Neuronal stem cell (in vitro differentiated cells): ENCODE results near the gene CLEC17A.
A peak's percentile ranks its signal among the peaks of the same experiment; 100 is the strongest.

Experiments
- DNase-seq: peaks from one replicate; pipeline ENCODE4 v3.0.0-alpha.2; 2013; ENCODE audit warnings: low spot score
- H2AFZ ChIP-seq: one replicate; pipeline ENCODE4 v1.6.1; 2013; ENCODE audit warnings: mild to moderate bottlenecking, low read length, inconsistent platforms
- H2AK5ac ChIP-seq: 2 replicates; pipeline ENCODE4 v1.6.1; 2013; ENCODE audit warnings: low read depth, mild to moderate bottlenecking, inconsistent platforms, low read length, moderate library complexity, mixed read lengths
- H2BK120ac ChIP-seq: 2 replicates; pipeline ENCODE4 v1.6.1; 2013; ENCODE audit warnings: low read depth, mild to moderate bottlenecking, inconsistent platforms, low read length, moderate library complexity, mixed read lengths
- H2BK12ac ChIP-seq: one replicate; pipeline ENCODE4 v1.6.1; 2013; ENCODE audit warnings: low read length, inconsistent platforms
- H2BK15ac ChIP-seq: 2 replicates; pipeline ENCODE4 v1.6.1; 2013; ENCODE audit warnings: mild to moderate bottlenecking, low read length, inconsistent platforms, mixed read lengths
- H2BK5ac ChIP-seq: one replicate; pipeline ENCODE4 v1.6.1; 2013; ENCODE audit warnings: inconsistent platforms, mild to moderate bottlenecking, low read length, moderate library complexity
- H3K14ac ChIP-seq: one replicate; pipeline ENCODE4 v1.6.1; 2013; ENCODE audit warnings: low read length, inconsistent platforms
- H3K18ac ChIP-seq: 2 replicates; pipeline ENCODE4 v1.6.1; 2013; ENCODE audit warnings: low read length, inconsistent platforms
- H3K23ac ChIP-seq: 2 replicates; pipeline ENCODE4 v1.6.1; 2013; ENCODE audit warnings: low read depth, mild to moderate bottlenecking, mixed read lengths, low read length, inconsistent platforms; ENCODE audit not compliant: poor library complexity
- H3K27ac ChIP-seq: replicated peaks from 3 replicates; pipeline ENCODE4 v1.5.1; 2013; ENCODE audit warnings: low read length, inconsistent platforms
- H3K27me3 ChIP-seq, 3 experiments: 2 replicates each; pipeline ENCODE4 v1.6.1; 2013; ENCODE audit warnings: low read length in 3 of 3, mild to moderate bottlenecking in 2 of 3, inconsistent platforms in 1 of 3, low read depth in 1 of 3, mixed read lengths in 1 of 3, moderate library complexity in 1 of 3; ENCODE audit not compliant: control insufficient read depth in 3 of 3, insufficient read depth in 3 of 3
- H3K36me3 ChIP-seq, 2 donors: replicated peaks in 1 of 2; 2 replicates each; pipeline ENCODE4 v1.6.1; 2013; ENCODE audit warnings: low read length in 2 of 2; ENCODE audit not compliant: control insufficient read depth in 2 of 2, insufficient read depth in 2 of 2
- H3K4ac ChIP-seq: 2 replicates; pipeline ENCODE4 v1.6.1; 2013; ENCODE audit warnings: inconsistent platforms, mild to moderate bottlenecking, low read length, moderate library complexity
- H3K4me1 ChIP-seq, 2 donors: 1 replicate in 1 of 2; 2 replicates in 1 of 2; pipeline ENCODE4 v1.6.1; 2013; ENCODE audit warnings: low read length in 2 of 2, low read depth in 1 of 2; ENCODE audit not compliant: control insufficient read depth in 2 of 2, insufficient read depth in 1 of 2
- H3K4me2 ChIP-seq: one replicate; pipeline ENCODE4 v1.6.1; 2013; ENCODE audit warnings: mild to moderate bottlenecking, low read length, inconsistent platforms; ENCODE audit not compliant: insufficient read depth, poor library complexity, severe bottlenecking
- H3K4me3 ChIP-seq, 2 donors: 2 replicates each; pipeline ENCODE4 v1.5.1; 2013; ENCODE audit warnings: low read length in 2 of 2, mild to moderate bottlenecking in 2 of 2, inconsistent platforms in 1 of 2, moderate library complexity in 1 of 2
- H3K79me1 ChIP-seq: one replicate; pipeline ENCODE4 v1.6.1; 2013; ENCODE audit warnings: low read depth, mild to moderate bottlenecking, inconsistent platforms, low read length, moderate library complexity
- H3K9ac ChIP-seq: one replicate; pipeline ENCODE4 v1.6.1; 2013; ENCODE audit warnings: mild to moderate bottlenecking, low read depth, low read length, inconsistent platforms; ENCODE audit not compliant: poor library complexity
- H3K9me3 ChIP-seq, 2 donors: replicated peaks in 1 of 2; 2 replicates each; pipeline versions ENCODE3 to v1.6.1; 2013; ENCODE audit warnings: low read length in 2 of 2, mild to moderate bottlenecking in 2 of 2, inconsistent platforms in 1 of 2, low read depth in 1 of 2, mixed read lengths in 1 of 2, moderate library complexity in 1 of 2; ENCODE audit not compliant: control insufficient read depth in 2 of 2, insufficient read depth in 1 of 2
- H4K8ac ChIP-seq: one replicate; pipeline ENCODE4 v1.6.1; 2013; ENCODE audit warnings: low read depth, mild to moderate bottlenecking, inconsistent platforms, low read length, moderate library complexity
- H4K91ac ChIP-seq: one replicate; pipeline ENCODE4 v1.6.1; 2013; ENCODE audit warnings: low read length, low read depth, mild to moderate bottlenecking, inconsistent platforms; ENCODE audit not compliant: poor library complexity
- WGBS, 2 donors: extraction: QIAGEN DNeasy Blood & Tissue Kit; methylation state at CpG; one replicate each; pipeline ENCODE4 v1.1.7; 2013; ENCODE audit warnings: missing lambda C conversion rate in 2 of 2, mixed read lengths in 1 of 2; ENCODE audit not compliant: insufficient read length in 2 of 2, insufficient replicate concordance in 1 of 2; ENCODE audit errors: extremely low coverage in 2 of 2; 5-methylcytosine and 5-hydroxymethylcytosine counted together

The CLEC17A gene

DNA sequence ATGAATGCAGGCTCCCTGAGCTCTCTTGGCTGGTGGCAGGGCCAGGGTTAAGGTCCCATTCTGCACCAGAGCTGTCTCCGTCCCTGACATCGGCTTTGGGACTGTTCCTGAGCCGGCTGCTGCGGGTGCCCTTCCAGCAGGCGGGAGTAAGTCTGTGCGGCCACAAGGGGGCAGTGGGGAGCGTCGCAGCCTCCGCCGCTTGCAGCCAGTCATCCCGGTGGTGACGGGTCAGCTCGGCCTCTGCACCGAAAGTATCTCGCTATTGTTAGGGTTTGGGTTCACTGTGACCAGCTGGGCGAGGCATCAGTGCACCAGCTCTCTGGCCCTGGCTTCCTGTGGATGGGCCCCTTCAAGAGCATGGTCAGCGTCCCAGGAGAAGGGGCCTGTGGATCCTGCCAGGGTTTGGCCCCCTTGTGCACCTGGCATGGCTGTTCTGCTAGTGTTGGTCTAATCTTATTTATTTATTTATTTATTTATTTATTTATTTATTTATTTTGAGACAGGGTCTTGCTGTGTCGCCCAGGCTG, 26.2 kb upstream of the CLEC17A start:
- Histone ChIP-seq H2BK15ac (no peak overlapping the region), H3K18ac (peak overlapping the region; percentile 15), H2AK5ac (no peak overlapping the region), H3K23ac (no peak overlapping the region), H3K79me1 (peaks cover 40% of the 10 kb centered on the region), H3K9me3 (no peaks in the 10 kb centered on the region), H3K9ac (peak overlapping the region; percentile 33), H3K14ac (no peak overlapping the region), H3K27ac (no peak overlapping the region), H3K4me1 (peaks cover 11% of the 10 kb centered on the region in 2 donors), H3K4me2 (peak overlapping the region; percentile 28), H4K8ac (no peak overlapping the region), H4K91ac (no peak overlapping the region), H3K4me3 (no peak overlapping the region), H3K27me3 (no peaks in the 10 kb centered on the region), H3K4ac (no peak overlapping the region), H2BK12ac (no peak overlapping the region), H2BK120ac (no peak overlapping the region), H2AFZ (peak overlapping the region; percentile 58), H2BK5ac (peak overlapping the region; percentile 27), H3K36me3 (peaks cover under 1 to 4% of the 10 kb centered on the region in 2 donors)
- peak; percentile 72 for DNase-seq
- WGBS, 2 donors, result no CpG with 5 or more reads among the region's 18 CpGs

DNA sequence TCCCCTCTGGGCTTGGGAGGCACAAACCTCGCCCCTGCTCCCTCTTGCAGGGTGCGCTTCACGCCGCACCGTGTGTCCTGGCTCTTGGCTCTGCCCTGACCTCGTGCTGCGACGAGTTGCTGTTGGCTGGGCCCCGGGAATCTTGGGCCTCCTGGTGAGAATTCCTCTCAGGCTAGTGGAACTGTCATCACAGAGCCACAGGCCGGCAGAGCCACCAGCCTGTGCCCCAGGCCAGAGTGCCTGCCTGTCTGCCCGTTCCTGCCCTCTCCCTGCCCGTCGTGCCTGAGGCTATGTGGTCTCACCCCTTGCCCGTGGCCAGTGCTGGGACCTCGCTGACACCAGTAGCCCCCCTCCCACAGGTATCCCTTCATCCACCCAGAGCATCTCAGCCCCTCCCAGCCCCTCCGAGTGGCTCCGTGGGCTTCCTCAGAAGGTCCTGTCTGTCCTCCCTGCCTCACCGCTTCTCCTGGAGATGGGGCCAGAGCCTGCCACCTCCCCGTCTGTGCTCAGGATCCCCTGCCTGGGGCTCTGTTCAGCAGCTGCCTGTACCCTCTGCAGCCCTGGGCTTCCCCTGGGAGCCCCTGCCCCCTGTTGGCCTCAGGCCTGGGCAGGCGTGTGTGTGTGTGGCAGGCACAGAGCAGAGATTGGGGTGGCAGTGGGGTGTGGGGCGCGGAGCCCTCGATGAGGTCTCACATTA, 24.4 kb upstream of the CLEC17A start:
- Histone ChIP-seq H2BK12ac (peak overlapping the region; percentile 58), H3K9me3 (no peaks in the 10 kb centered on the region), H3K4ac (no peak overlapping the region), H2AFZ (no peak overlapping the region), H3K27ac (no peak overlapping the region), H3K4me3 (no peak overlapping the region), H4K91ac (no peak overlapping the region), H4K8ac (peak overlapping the region; percentile 29), H2BK15ac (no peak overlapping the region), H3K18ac (no peak overlapping the region), H3K9ac (peak overlapping the region; percentile 86), H3K27me3 (no peaks in the 10 kb centered on the region), H3K14ac (no peak overlapping the region), H3K4me1 (peaks cover 11% of the 10 kb centered on the region in 2 donors), H3K4me2 (no peak overlapping the region), H2BK120ac (no peak overlapping the region), H3K23ac (peak overlapping the region; percentile 52), H2BK5ac (no peak overlapping the region), H3K79me1 (peaks cover 34% of the 10 kb centered on the region), H2AK5ac (peak overlapping the region; percentile 56), H3K36me3 (peaks cover 0 to 6% of the 10 kb centered on the region in 2 donors)
- DNase-seq, result no peak
- no CpG with 5 or more reads among the region's 23 CpGs for WGBS, 2 donors

DNA sequence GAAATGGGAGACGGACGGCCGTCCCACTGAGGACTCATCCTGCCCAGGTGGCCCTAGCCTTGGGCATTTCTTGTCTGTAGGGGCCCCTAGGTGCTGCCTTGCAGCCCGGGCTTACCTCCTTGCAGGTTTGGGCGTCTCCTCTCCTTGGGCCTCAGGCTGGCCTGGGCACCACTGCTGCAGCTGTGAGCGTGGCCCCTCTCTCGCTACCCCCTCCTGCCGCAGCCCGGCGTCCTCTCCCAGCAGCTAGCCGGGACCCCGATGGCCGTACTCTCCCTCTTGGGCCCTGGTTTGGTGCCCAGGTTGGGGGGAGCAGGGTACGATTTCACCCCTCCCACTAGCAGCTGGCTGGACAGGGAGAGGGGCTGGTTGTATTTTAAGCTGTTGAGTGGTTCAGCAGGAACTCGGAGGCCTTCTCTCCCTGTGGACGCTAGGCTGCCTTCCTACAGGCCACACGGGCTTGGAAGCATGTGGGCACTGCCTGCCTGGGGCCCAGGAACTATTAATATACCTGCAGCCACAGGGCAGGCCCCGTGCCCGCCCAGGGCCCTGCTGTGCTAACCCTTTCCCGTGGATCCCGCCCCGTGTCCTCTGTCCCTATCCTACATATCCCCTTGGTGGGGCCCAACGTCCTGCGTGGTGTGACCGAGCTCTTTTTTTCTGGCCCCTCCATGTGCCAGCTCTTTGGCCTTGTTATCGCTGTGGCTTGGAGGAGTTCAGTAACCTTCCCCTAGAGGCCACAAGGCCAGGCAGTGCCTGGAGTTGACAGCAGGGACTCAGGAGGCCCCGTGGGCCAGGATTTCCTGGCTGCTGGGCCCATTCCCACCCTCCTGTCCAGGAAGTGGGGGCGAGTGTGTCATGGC, 22.7 kb upstream of the CLEC17A start:
- Histone ChIP-seq H2BK12ac (peak overlapping the region; percentile 84), H3K14ac (no peak overlapping the region), H3K9me3 (no peaks in the 10 kb centered on the region), H4K91ac (peak overlapping the region; percentile 12), H3K27ac (no peak overlapping the region), H3K18ac (peak overlapping the region; percentile 17), H3K79me1 (peaks cover 32% of the 10 kb centered on the region), H3K4me1 (peaks cover 11% of the 10 kb centered on the region in 2 donors), H2BK5ac (peak overlapping the region; percentile 53), H4K8ac (no peak overlapping the region), H2BK15ac (no peak overlapping the region), H3K4me3 (no peak overlapping the region), H3K23ac (peak overlapping the region; percentile 43), H3K9ac (peak overlapping the region; percentile 78), H3K4me2 (no peak overlapping the region), H3K4ac (peak overlapping the region; percentile 37), H2AK5ac (peak overlapping the region; percentile 56), H3K36me3 (peaks cover 3 to 17% of the 10 kb centered on the region in 2 donors), H2BK120ac (peak overlapping the region; percentile 72), H3K27me3 (no peaks in the 10 kb centered on the region), H2AFZ (no peak overlapping the region)
- no CpG with 5 or more reads among the region's 28 CpGs for WGBS, 2 donors
- no peak for DNase-seq

DNA sequence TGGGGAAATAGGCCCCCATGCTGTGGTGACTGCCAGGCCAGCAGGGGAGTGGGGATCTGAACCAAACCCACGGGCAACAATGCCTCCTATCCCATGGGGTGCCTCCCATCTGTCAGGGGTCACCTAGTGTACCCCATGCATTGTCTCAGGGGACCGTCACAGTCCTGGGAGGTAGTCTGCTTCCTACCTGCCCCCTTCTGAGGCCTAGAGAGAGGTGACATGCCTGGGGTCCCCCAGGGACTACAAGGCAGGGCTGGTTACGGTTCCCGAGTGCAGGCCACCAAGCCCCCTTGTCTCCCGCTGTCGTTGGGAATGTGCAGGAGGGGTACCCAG, 22.1 kb upstream of the CLEC17A start:
- Histone ChIP-seq H2AFZ (no peak overlapping the region), H2BK120ac (no peak overlapping the region), H3K14ac (no peak overlapping the region), H2BK12ac (no peak overlapping the region), H4K8ac (no peak overlapping the region), H3K9ac (peak overlapping the region; percentile 79), H3K4me1 (peaks cover 11% of the 10 kb centered on the region in 2 donors), H2AK5ac (peak overlapping the region; percentile 40), H3K36me3 (peaks cover 7 to 22% of the 10 kb centered on the region in 2 donors), H4K91ac (no peak overlapping the region), H3K23ac (no peak overlapping the region), H3K27ac (no peak overlapping the region), H2BK5ac (no peak overlapping the region), H3K4me3 (no peak overlapping the region), H3K27me3 (no peaks in the 10 kb centered on the region), H3K4ac (no peak overlapping the region), H2BK15ac (no peak overlapping the region), H3K18ac (peak overlapping the region; percentile 31), H3K79me1 (peaks cover 35% of the 10 kb centered on the region), H3K4me2 (no peak overlapping the region), H3K9me3 (no peaks in the 10 kb centered on the region)
- no peak for DNase-seq
- WGBS, 2 donors, result no CpG with 5 or more reads among the region's 6 CpGs
